ENCODE data around the gene NOX3.

NOX3 gene

DNA sequence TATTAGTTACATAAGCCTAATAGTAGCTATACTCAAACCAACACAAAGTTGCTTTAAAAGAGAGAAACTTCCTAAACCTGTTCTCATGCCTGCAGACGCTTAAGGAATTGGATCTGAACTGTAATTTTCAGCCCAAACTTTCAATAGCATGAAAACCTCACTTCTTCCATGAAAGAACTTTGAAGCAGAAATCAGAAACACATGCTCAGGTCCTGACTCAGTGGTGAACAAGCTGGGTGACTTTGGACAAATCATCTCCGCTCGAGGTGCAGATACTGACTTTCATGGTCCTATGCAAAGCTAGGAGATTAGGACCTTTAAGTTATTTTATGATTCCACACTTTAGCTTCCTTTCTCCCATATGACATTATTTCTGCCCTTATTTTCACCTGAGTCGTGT, 36.5 kb downstream of the NOX3 start:
- no peak for DNase-seq (ENCODE audit: low read depth)
- peak overlapping the region; percentile 20; the same call in 1 of the 2 replicates for H3K4me3 ChIP-seq (ENCODE audit: low read depth, low read length)
- no peak for TF ChIP-seq CTCF (IDR thresholded peaks at IDR 0.05; ENCODE audit: insufficient read depth, low read depth, low read length, missing control alignments)

DNA sequence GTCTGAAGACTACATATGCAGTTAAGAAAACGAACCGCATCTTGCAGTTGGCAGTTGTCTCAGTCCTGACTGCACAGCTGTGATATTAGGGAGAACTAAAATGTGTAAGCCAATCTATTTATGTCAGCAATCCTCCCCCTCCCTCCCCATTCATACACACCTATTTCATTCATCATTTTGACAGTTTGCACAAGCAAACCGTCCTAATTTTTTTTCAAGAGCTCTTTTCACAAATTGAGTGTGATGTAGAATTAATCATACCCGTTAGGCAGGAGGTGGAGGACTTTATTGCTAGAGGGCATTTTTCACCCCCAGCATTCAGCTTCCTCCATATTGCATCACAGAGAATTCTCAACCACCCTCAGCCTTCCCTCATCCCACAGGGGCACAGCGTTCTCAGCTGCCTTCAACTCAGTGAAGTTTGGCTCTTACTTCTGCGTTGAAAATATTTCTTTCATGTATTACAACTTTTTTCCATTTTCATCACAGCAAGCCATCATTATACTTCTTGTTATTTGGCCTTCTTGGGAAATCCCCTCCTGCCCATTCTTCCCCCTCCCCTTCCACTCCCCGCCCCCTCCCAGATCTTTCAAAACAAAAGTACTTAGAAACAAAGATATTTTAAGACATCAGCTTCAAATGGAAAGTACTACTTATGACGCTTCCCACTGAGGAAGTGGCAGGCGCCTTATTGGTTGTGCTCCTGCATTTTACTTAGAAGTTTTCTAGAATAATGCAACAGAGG, 37.5 kb downstream of the NOX3 start:
- peak overlapping the region; percentile 52 for H3K4me3 ChIP-seq (ENCODE audit: low read depth, low read length)
- DNase-seq (ENCODE audit: low read depth) = peak; percentile 87
- no peak for TF ChIP-seq CTCF (IDR thresholded peaks at IDR 0.05; ENCODE audit: insufficient read depth, low read depth, low read length, missing control alignments)

- H3K4me3 ChIP-seq (ENCODE audit: low read depth, low read length) = peak overlapping the region; percentile 52
- peak; percentile 24 for DNase-seq (ENCODE audit: low read depth)
- no peak for TF ChIP-seq CTCF (IDR thresholded peaks at IDR 0.05; ENCODE audit: insufficient read depth, low read depth, low read length, missing control alignments)
These were observed 38.2 kb downstream of the NOX3 start for GRCh38 chr6:155417454-155417853.

GRCh38 chr6:155415953-155416352, 39.7 kb downstream of the NOX3 start:
- TF ChIP-seq CTCF (IDR thresholded peaks at IDR 0.05; ENCODE audit: insufficient read depth, low read depth, low read length, missing control alignments) = no peak
- DNase-seq (ENCODE audit: low read depth) = no peak
- no peak overlapping the region for H3K4me3 ChIP-seq (ENCODE audit: low read depth, low read length)

GRCh38 chr6:155414049-155414448, 41.6 kb downstream of the NOX3 start:
- no peak for DNase-seq (ENCODE audit: low read depth)
- TF ChIP-seq CTCF (IDR thresholded peaks at IDR 0.05; ENCODE audit: insufficient read depth, low read depth, low read length, missing control alignments) = no peak
- H3K4me3 ChIP-seq (ENCODE audit: low read depth, low read length) = no peak overlapping the region

DNA sequence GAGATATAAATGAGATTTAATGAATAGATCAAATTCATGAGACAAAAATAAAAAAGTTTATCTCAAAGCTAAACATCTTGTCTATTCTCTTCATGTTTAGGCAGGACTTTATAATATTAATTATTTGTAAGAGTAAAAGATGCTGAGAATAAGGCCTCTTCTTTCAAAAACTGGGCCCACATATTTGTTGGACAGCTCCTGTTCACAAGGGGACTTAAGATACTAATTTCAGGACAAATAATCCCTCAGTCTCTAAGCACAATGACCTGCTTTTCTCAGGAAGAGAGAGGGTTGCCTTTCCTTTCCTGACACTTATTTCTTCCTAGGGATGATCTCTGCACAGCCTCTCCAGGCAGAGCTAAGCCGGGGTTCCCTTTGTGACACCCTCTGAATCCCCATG, 43.3 kb downstream of the NOX3 start:
- H3K4me3 ChIP-seq (ENCODE audit: low read depth, low read length) = no peak overlapping the region
- DNase-seq (ENCODE audit: low read depth) = no peak
- TF ChIP-seq CTCF (IDR thresholded peaks at IDR 0.05; ENCODE audit: insufficient read depth, low read depth, low read length, missing control alignments) = no peak

Data from GM12865 (cell line).